Omental fat pad (tissue), 4 donors: ENCODE measurements around the gene LPIN1. TPM values are rescaled to one million over a fixed set of nuclear protein-coding genes. Genes with fewer than 3 reads are reported as not detected.

Experiments
- ATAC-seq: fragments of 150-250 bp; one replicate; pipeline ENCODE4 v1.9.1; 2016; ENCODE audit warnings: mild to moderate bottlenecking, moderate library complexity; ENCODE audit not compliant: low FRiP score
- DNase-seq: peaks from one replicate; pipeline ENCODE4 v3.0.0-alpha.2; 2019; ENCODE audit warnings: low spot score
- total RNA-seq, 4 donors: library from RNA; depleted of rRNA; stranded (reverse); fragments of >200 nt; gene quantifications; one replicate each; pipeline ENCODE4 v1.1.0, GENCODE V29; 2016
- TF ChIP-seq, protein P1 (sequence below), 3 donors: fragments of 450-650 bp; IDR thresholded peaks; one replicate each; pipeline ENCODE4 v1.5.1; 2016 to 2017; ENCODE audit warnings: antibody characterized with exemption in 3 of 3, mild to moderate bottlenecking in 3 of 3, moderate library complexity in 2 of 3

The LPIN1 gene
- total RNA-seq, 4 donors from 2014 or later = 72.8 to 104 (median 89.1) TPM

DNA sequence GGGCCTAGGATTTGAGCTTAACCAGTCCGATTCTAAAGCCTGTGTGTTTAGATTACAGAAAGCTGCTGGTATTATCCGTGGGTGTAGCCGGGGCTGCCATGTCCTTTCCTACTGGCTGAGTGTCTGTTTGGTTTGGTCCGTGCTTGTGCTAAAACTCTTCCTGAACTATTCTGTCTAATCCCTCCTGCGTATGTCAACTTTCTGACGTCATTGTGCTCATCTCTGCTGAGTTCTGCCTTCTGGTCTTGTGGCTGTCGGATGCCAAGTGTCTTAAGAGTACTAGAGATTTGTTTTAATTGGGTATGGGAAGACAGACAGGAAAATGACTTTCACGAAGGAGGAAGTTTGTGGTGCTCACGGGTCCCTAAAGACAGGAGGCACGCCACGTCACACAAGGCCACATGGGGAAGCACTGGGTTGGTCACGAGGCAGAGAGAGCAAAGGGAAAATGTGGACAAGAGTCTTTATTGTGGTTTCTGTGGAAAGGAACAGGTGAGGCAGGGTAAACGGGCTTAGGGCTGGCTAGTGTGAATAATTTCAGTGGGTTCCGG is 44.6 kb upstream of the LPIN1 start:
- ATAC-seq = no peak
- no peak for DNase-seq
- TF ChIP-seq, protein P1, sequence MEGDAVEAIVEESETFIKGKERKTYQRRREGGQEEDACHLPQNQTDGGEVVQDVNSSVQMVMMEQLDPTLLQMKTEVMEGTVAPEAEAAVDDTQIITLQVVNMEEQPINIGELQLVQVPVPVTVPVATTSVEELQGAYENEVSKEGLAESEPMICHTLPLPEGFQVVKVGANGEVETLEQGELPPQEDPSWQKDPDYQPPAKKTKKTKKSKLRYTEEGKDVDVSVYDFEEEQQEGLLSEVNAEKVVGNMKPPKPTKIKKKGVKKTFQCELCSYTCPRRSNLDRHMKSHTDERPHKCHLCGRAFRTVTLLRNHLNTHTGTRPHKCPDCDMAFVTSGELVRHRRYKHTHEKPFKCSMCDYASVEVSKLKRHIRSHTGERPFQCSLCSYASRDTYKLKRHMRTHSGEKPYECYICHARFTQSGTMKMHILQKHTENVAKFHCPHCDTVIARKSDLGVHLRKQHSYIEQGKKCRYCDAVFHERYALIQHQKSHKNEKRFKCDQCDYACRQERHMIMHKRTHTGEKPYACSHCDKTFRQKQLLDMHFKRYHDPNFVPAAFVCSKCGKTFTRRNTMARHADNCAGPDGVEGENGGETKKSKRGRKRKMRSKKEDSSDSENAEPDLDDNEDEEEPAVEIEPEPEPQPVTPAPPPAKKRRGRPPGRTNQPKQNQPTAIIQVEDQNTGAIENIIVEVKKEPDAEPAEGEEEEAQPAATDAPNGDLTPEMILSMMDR (IDR thresholded peaks at IDR 0.05) = no peak

DNA sequence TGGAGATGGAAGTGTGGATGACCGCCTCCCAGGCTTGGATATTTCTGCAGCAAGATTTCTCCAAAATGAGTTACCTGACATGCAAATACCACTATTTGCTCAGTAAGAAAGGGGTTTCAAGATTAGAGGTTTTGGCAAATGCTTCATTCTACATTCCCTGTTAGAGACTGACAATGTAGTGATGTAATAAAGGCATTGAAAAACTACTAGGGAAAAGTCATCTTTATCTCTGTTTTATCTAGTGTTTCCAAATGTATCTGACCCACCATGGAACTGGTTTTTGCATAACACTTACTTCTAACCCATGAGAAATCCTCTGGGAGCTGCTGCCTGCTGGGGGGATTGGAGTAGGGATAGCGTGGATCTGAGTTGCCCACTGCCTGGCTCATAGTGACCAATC is 43.5 kb upstream of the LPIN1 start:
- TF ChIP-seq, protein P1 (IDR thresholded peaks at IDR 0.05) = no peak
- DNase-seq = no peak
- no peak for ATAC-seq

DNA sequence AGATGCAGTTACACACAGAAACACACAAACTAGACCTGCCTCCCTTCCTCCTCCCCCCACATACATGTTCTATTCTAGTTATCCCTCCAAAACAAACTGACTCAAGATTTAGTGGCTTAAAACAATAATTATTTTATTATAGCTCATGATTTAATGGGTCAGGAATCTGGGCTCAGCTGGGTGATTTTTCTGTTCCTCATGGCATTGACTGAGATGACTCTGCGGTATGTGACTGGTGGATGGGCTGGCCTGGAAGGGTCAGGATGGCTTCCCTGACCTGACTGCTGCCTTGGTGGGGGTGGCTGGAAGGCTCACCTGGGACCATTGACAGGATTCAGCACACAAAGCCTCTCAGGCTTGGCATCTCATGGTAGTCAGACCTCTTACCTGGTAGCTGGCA is 42.7 kb upstream of the LPIN1 start:
- ATAC-seq = no peak
- no peak for DNase-seq
- TF ChIP-seq, protein P1 (IDR thresholded peaks at IDR 0.05) = no peak

DNA sequence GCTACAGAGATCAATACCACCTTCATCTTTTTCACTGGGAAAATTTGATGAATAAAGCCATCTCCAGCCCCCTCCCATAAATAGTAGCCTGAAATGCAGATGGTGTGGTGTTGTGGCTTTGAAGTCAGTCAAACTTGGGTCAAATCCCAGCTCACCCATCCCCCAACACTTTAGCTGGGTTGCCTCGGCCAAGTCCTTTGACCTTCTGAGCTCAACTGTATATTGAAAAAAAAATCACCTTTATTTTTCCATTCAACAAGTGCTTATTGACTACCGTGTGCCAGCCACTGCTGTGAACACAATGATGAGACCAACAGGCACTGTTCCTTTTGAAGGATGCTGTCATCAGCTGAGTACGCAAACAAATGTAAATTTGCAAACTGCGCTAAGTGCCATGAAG is 41.4 kb upstream of the LPIN1 start:
- no peak for ATAC-seq
- TF ChIP-seq, protein P1 (IDR thresholded peaks at IDR 0.05) = no peak

DNA sequence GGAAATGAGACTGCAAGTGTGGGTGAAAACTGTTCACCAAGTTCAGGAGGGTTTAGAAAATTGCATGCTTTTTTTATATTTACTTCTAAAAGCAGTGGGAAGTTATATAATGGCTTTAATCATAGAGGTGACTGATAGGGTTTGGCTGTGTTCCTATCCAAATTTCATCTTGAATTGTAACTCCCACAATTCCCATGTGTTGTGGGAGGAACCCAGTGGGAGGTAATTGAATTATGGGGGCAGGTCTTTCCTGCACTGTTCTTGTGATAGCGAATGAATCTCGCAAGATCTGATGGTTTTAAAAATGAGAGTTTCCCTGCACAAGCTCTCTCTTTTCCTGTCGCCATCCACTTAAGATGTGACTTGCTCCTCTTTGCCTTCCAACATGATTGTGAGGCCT is 40.7 kb upstream of the LPIN1 start:
- no peak for ATAC-seq
- TF ChIP-seq, protein P1 (IDR thresholded peaks at IDR 0.05) = no peak
- DNase-seq = no peak

More for the DNA sequence above, 41.4 kb upstream of the LPIN1 start:
- no peak for DNase-seq

DNA sequence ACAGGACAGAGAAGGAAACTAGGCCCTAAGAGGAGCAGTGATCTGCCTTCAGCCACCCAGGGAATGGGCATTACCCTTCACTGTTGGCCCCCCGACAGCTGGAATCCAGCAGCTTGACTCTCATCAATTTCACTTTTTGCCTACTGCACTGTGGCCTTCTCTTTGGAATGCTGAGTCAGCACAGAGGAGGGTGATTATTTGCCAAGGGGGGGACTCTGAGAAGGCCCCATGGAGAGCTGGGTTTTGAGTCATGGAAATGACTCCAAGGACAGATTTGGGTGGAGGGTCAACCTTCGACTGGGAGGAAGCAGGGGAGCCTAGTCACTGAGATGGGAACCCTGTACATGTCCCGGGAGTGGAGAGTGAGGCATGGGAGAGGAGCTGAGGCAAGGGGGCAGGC is 38.3 kb upstream of the LPIN1 start:
- no peak for DNase-seq
- ATAC-seq = no peak
- TF ChIP-seq, protein P1 (IDR thresholded peaks at IDR 0.05) = no peak

DNA sequence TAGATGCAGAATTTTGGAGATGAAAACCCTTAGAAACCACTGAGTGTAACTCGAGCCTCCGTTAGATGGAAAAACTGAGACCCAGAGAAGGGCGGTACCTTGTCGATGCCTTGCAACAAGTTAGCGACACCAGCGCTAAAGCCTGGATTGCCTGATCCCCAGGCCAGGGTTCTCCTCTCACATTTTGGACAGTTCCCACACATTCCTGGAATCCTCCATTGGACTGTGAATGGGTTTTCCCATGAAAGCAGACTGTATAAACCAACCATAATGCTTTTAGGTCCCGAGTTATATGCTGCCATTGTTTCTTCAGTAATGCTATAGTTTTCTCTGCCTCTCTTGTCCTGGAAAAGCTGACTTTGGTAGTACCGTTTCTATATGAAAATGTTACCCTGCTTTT is 37.1 kb upstream of the LPIN1 start:
- ATAC-seq (no peak), DNase-seq (no peak)
- TF ChIP-seq, protein P1 (IDR thresholded peaks at IDR 0.05) = no peak
